ENCODE data around the gene RALGPS1.

RALGPS1 gene

GRCh38 chr9:126914458-126915280 is at the start of gene RALGPS1:
RALGPS1 (plus strand) TSS chr9:126914782; CDS start chr9:126962290, 47,508 bp downstream.
- peak; percentile 71 to 73 for DNase-seq (ENCODE audit: low read depth in 2 of 2, low spot score in 1 of 2)

- DNase-seq (ENCODE audit: low read depth in 2 of 2, low spot score in 1 of 2), result no peak
Measured at GRCh38 chr9:126869368-126869767, 45.2 kb upstream of the RALGPS1 start.

- DNase-seq (ENCODE audit: low read depth in 2 of 2, low spot score in 1 of 2), result no peak
Measured at GRCh38 chr9:126872516-126872915, 42.1 kb upstream of the RALGPS1 start.

GRCh38 chr9:126874546-126875314 is 39.9 kb upstream of the RALGPS1 start:
- no peak for DNase-seq (ENCODE audit: low read depth in 2 of 2, low spot score in 1 of 2)

GRCh38 chr9:126875756-126876510 is 38.6 kb upstream of the RALGPS1 start:
- no peak for DNase-seq (ENCODE audit: low read depth in 2 of 2, low spot score in 1 of 2)

- no peak for DNase-seq (ENCODE audit: low read depth in 2 of 2, low spot score in 1 of 2)
Measured at GRCh38 chr9:126876531-126876930, 38.1 kb upstream of the RALGPS1 start.

- DNase-seq (ENCODE audit: low read depth in 2 of 2, low spot score in 1 of 2), result no peak
Measured at GRCh38 chr9:126877418-126877817, 37.2 kb upstream of the RALGPS1 start.

GRCh38 chr9:126879288-126879687 is 35.3 kb upstream of the RALGPS1 start:
- DNase-seq (ENCODE audit: low read depth in 2 of 2, low spot score in 1 of 2), result no peak

GRCh38 chr9:126880226-126880946 is 34.2 kb upstream of the RALGPS1 start:
- DNase-seq (ENCODE audit: low read depth in 2 of 2, low spot score in 1 of 2), result no peak

GRCh38 chr9:126880947-126881332 is 33.6 kb upstream of the RALGPS1 start:
- DNase-seq (ENCODE audit: low read depth in 2 of 2, low spot score in 1 of 2), result no peak

- no peak for DNase-seq (ENCODE audit: low read depth in 2 of 2, low spot score in 1 of 2)
Measured at GRCh38 chr9:126882746-126883145, 31.8 kb upstream of the RALGPS1 start.

- DNase-seq (ENCODE audit: low read depth in 2 of 2, low spot score in 1 of 2), result no peak
Measured at GRCh38 chr9:126883636-126884035, 30.9 kb upstream of the RALGPS1 start.

GRCh38 chr9:126885131-126885641 is 29.4 kb upstream of the RALGPS1 start:
- no peak for DNase-seq (ENCODE audit: low read depth in 2 of 2, low spot score in 1 of 2)

GRCh38 chr9:126886034-126886822 is 28.4 kb upstream of the RALGPS1 start:
- no peak for DNase-seq (ENCODE audit: low read depth in 2 of 2, low spot score in 1 of 2)

GRCh38 chr9:126886897-126887296 is 27.7 kb upstream of the RALGPS1 start:
- no peak for DNase-seq (ENCODE audit: low read depth in 2 of 2, low spot score in 1 of 2)

- DNase-seq (ENCODE audit: low read depth in 2 of 2, low spot score in 1 of 2), result no peak
Measured at GRCh38 chr9:126891676-126892075, 22.9 kb upstream of the RALGPS1 start.

- no peak for DNase-seq (ENCODE audit: low read depth in 2 of 2, low spot score in 1 of 2)
Measured at GRCh38 chr9:126893079-126893478, 21.5 kb upstream of the RALGPS1 start.

GRCh38 chr9:126894052-126894603 is 20.5 kb upstream of the RALGPS1 start:
- no peak for DNase-seq (ENCODE audit: low read depth in 2 of 2, low spot score in 1 of 2)

- no peak for DNase-seq (ENCODE audit: low read depth in 2 of 2, low spot score in 1 of 2)
Measured at GRCh38 chr9:126902210-126902609, 12.4 kb upstream of the RALGPS1 start.

- no peak for DNase-seq (ENCODE audit: low read depth in 2 of 2, low spot score in 1 of 2)
Measured at GRCh38 chr9:126904586-126904985, 10.0 kb upstream of the RALGPS1 start.

Measured in stimulated activated CD8-positive, alpha-beta memory T cell treated with anti-CD3 and anti-CD28 coated beads, Interleukin-4, amount 100 ng/mL, for 1 hour (primary cell).